NB4 (cell line): ENCODE results near the gene SCAF4.
A peak's percentile ranks its signal among the peaks of the same experiment; 100 is the strongest.

ENCODE experiments used
- DNase-seq: peaks from one replicate; pipeline ENCODE4 v3.0.0; 2010; ENCODE audit warnings: low read depth
- H3K4me3 ChIP-seq: one replicate; pipeline ENCODE4 v1.5.1; 2011; ENCODE audit warnings: mild to moderate bottlenecking, low read depth, low read length, moderate library complexity
- MYC ChIP-seq: IDR thresholded peaks from 2 replicates; pipeline ENCODE4 v1.6.1; 2011; ENCODE audit warnings: low read depth, low read length
- POLR2A ChIP-seq: IDR thresholded peaks from 2 replicates; pipeline ENCODE4 v1.6.1; 2011; ENCODE audit warnings: mild to moderate bottlenecking; ENCODE audit not compliant: insufficient read length; ENCODE audit errors: extremely low read depth
- TF ChIP-seq, protein P1 (sequence below): IDR thresholded peaks from 2 replicates; pipeline ENCODE4 v1.6.1; 2011; ENCODE audit warnings: low read depth, low read length
- TF ChIP-seq, protein P2 (sequence below): IDR thresholded peaks from one replicate; pipeline ENCODE4 v1.5.1; 2012; ENCODE audit warnings: low read depth, low read length

SCAF4 gene, protein sequence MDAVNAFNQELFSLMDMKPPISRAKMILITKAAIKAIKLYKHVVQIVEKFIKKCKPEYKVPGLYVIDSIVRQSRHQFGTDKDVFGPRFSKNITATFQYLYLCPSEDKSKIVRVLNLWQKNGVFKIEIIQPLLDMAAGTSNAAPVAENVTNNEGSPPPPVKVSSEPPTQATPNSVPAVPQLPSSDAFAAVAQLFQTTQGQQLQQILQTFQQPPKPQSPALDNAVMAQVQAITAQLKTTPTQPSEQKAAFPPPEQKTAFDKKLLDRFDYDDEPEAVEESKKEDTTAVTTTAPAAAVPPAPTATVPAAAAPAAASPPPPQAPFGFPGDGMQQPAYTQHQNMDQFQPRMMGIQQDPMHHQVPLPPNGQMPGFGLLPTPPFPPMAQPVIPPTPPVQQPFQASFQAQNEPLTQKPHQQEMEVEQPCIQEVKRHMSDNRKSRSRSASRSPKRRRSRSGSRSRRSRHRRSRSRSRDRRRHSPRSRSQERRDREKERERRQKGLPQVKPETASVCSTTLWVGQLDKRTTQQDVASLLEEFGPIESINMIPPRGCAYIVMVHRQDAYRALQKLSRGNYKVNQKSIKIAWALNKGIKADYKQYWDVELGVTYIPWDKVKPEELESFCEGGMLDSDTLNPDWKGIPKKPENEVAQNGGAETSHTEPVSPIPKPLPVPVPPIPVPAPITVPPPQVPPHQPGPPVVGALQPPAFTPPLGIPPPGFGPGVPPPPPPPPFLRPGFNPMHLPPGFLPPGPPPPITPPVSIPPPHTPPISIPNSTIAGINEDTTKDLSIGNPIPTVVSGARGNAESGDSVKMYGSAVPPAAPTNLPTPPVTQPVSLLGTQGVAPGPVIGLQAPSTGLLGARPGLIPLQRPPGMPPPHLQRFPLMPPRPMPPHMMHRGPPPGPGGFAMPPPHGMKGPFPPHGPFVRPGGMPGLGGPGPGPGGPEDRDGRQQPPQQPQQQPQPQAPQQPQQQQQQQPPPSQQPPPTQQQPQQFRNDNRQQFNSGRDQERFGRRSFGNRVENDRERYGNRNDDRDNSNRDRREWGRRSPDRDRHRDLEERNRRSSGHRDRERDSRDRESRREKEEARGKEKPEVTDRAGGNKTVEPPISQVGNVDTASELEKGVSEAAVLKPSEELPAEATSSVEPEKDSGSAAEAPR

DNA sequence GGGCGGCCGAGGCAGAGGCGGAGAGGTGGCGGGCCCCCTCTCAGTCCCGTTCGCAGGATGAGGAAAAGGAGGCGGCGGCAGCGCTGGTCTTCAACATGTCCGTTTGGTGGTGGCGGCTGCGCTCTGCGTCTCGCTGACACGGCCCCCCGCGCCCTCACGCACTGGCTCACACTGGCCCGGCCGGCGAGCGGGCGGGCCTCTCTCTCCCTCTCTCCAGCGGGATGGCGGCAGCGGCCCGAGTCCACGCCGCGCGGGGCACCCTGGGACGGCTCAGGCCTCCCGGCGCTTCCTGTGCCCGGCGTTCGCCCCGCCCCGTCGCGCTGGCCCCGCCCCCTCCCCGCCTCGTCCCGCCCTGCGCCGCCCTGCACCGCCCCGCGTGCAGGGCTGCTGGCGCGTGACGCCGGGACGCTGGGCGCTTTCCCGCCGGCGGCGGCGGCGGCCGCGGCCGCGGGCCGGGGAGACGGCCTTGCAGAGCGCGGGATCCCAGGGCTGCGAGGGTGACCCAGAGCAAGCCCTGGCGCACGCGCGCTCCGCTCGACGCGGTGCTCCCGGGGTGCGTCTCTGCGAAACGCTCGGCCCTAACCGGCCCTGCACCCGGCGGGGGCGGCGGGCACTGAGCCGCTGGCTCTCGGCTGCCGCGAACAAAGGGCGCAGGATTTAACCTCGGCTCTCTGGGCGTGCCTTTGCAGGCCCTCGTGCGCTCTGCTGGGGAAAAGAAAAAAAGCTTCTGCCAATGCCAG lies at the start of gene SCAF4:
TSS of gene SCAF4 (minus strand) at position 262 of the 740 bp plus-strand sequence. CDS start 426 bp downstream, outside the sequence.
- peak within 1 kb of the TSS; percentile 95 for H3K4me3 ChIP-seq
- peak; percentile 92 for DNase-seq
- TF ChIP-seq POLR2A (peak; percentile 94), MYC (peak; percentile 27; the same call in 1 of the 2 replicates)
- TF ChIP-seq, protein P1, sequence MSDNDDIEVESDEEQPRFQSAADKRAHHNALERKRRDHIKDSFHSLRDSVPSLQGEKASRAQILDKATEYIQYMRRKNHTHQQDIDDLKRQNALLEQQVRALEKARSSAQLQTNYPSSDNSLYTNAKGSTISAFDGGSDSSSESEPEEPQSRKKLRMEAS, result no peak; the same call in 1 of the 2 replicates

DNA sequence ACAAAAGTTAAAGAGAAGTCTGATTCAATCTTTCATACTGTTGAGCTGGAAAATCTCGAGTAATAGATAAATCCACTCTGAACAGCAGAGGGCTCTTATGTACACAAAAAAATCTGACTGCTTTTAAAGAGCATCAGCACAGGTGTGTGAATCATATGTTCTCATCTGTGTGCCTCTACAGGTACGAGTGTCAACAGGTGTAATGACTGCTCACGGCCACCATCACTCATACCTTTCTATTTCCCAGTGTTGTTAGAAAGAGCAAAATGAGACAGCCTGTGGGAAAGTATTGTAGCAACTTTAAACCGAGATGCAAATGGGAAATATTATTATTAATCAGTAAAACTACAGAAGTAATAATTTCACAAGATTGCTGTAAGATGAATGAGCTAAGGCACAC lies 49.0 kb upstream of the SCAF4 start:
- no peak for DNase-seq
- no peak overlapping the region for H3K4me3 ChIP-seq
- TF ChIP-seq, protein P2, sequence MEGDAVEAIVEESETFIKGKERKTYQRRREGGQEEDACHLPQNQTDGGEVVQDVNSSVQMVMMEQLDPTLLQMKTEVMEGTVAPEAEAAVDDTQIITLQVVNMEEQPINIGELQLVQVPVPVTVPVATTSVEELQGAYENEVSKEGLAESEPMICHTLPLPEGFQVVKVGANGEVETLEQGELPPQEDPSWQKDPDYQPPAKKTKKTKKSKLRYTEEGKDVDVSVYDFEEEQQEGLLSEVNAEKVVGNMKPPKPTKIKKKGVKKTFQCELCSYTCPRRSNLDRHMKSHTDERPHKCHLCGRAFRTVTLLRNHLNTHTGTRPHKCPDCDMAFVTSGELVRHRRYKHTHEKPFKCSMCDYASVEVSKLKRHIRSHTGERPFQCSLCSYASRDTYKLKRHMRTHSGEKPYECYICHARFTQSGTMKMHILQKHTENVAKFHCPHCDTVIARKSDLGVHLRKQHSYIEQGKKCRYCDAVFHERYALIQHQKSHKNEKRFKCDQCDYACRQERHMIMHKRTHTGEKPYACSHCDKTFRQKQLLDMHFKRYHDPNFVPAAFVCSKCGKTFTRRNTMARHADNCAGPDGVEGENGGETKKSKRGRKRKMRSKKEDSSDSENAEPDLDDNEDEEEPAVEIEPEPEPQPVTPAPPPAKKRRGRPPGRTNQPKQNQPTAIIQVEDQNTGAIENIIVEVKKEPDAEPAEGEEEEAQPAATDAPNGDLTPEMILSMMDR, result no peak
- TF ChIP-seq, protein P1, result no peak
- TF ChIP-seq POLR2A, result no peak
- TF ChIP-seq MYC, result no peak

DNA sequence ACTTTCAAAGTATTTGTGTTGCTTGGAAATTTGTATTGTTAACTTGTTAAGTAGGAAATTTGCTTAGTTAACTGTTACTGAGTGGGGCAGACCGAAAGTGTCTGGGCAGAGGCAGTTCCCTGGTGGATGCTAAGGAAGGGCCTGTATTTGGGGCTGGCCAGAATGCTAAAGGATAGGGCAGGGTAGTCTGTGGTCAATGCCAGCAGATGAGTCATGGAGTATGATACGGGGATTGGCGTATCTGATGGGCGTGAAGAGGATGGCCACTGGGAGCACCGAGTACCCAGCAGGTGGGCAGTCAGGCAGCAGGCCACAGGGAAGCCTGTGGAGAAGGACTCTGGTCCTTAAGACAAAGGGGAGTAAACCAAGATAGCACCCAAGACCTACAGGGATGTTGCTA lies 46.6 kb upstream of the SCAF4 start:
- DNase-seq, result no peak
- no peak for TF ChIP-seq MYC
- TF ChIP-seq POLR2A, result no peak
- TF ChIP-seq, protein P1, result no peak
- TF ChIP-seq, protein P2, result no peak
- H3K4me3 ChIP-seq, result no peak overlapping the region

DNA sequence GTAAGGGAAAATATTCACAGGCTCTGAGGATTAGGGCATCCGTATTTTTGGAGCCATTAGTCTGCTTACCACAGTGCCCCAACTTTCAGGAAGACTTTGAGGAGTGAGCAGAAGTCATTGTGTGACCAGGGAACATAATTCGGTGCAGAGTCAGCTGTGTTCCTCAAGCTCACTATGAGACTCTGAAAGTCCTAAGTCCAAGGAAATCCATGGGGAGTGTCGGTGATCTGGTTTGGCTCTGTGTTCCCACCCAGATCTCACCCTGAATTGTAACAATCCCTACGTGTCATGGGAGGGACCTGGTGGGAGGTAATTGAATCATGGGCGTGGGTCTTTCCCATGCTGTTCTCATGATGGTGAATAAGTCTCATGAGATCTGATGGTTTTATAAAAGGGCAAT lies 45.9 kb upstream of the SCAF4 start:
- TF ChIP-seq, protein P2, result no peak
- TF ChIP-seq POLR2A (no peak), MYC (no peak)
- TF ChIP-seq, protein P1, result no peak
- H3K4me3 ChIP-seq, result no peak overlapping the region
- DNase-seq, result no peak

DNA sequence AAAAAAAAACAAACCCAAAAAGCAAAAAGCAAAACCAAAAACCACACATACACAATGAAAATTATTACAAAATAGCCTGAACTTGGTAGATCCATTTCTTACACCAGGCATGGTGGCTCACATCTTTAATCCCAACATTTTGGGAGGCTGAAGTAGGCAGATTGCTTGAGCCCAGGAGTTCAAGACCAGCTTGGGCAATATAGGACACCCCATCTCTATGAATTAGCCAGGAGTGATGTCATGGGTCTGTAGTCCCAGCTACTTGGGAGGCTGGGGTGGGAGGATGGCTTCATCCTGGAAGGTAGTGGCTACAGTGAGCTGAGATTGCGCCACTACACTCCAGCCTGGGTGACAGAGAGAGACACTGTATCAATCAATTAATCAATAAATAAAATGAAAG lies 42.1 kb upstream of the SCAF4 start:
- no peak overlapping the region for H3K4me3 ChIP-seq
- no peak for DNase-seq
- TF ChIP-seq, protein P1, result no peak
- TF ChIP-seq POLR2A (no peak), MYC (no peak)
- TF ChIP-seq, protein P2, result no peak
